A673 (cell line): ENCODE results near the gene CDO1.

Experiments used
- EZH2 ChIP-seq: fragments of 200-600 bp; sonication (generic); IDR thresholded peaks from 2 replicates; pipeline ENCODE4 v1.6.1; 2017; ENCODE audit warnings: borderline replicate concordance, low read depth, mild to moderate bottlenecking, mixed read lengths, antibody characterized with exemption, low read length; ENCODE audit not compliant: poor library complexity, severe bottlenecking
- TF ChIP-seq, protein P1 (sequence below): fragments of 300-800, 200-600 bp; sonication (generic); conservative IDR thresholded peaks from 2 replicates; pipeline ENCODE4 v1.5.1; 2017; ENCODE audit warnings: low read depth, mild to moderate bottlenecking, antibody characterized with exemption, low read length, moderate library complexity, mixed read lengths

DNA sequence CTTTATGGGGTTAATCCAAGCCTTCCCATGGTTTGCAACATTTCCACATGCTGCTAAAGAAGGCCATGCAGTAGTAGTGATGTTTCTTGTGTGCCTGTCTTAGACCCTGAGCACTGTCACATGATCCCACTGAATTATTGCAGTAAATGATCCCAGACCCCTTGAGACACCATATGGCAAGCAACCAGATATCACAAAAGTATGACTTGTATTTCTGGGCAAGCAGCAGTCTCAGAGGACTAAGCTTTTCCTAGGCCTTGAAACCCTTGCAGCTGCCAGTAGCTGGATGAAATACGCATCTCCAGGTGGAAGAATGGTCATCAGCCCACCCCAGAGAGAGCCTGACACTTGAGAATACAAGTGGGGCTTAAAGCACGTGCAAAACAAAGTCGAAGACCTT is 41.8 kb downstream of the CDO1 start:
- TF ChIP-seq, protein P1, sequence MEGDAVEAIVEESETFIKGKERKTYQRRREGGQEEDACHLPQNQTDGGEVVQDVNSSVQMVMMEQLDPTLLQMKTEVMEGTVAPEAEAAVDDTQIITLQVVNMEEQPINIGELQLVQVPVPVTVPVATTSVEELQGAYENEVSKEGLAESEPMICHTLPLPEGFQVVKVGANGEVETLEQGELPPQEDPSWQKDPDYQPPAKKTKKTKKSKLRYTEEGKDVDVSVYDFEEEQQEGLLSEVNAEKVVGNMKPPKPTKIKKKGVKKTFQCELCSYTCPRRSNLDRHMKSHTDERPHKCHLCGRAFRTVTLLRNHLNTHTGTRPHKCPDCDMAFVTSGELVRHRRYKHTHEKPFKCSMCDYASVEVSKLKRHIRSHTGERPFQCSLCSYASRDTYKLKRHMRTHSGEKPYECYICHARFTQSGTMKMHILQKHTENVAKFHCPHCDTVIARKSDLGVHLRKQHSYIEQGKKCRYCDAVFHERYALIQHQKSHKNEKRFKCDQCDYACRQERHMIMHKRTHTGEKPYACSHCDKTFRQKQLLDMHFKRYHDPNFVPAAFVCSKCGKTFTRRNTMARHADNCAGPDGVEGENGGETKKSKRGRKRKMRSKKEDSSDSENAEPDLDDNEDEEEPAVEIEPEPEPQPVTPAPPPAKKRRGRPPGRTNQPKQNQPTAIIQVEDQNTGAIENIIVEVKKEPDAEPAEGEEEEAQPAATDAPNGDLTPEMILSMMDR = no peak
- no peak for TF ChIP-seq EZH2
